ENCODE results near the gene PDE3A.

Gene PDE3A

GRCh38 chr12:20497707-20498106 lies 129.4 kb downstream of the PDE3A start:
- no peak for TF ChIP-seq CTCF (IDR thresholded peaks at IDR 0.05; ENCODE audit: extremely low read depth, missing control alignments)
- no peak for DNase-seq (ENCODE audit: low spot score)

DNA sequence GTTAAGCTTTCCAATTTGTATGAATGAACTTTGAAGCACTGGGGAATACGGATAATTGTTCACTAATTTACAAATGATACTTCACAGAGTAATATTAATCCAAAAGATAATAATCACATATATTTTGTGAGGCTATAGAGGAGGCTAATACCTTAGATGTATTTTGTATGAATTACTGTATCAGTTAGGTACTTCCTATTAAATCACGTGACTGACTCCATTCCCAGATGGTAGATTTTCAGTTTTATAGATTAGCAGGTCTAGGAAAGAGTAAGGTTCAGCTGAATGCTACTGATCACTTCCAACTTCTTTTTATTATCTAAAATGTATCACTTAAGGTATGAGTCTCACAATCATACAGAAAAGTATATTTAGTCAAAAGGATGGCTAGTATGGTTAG lies 133.6 kb downstream of the PDE3A start:
- no peak for DNase-seq (ENCODE audit: low spot score)
- no peak for TF ChIP-seq CTCF (IDR thresholded peaks at IDR 0.05; ENCODE audit: extremely low read depth, missing control alignments)

DNA sequence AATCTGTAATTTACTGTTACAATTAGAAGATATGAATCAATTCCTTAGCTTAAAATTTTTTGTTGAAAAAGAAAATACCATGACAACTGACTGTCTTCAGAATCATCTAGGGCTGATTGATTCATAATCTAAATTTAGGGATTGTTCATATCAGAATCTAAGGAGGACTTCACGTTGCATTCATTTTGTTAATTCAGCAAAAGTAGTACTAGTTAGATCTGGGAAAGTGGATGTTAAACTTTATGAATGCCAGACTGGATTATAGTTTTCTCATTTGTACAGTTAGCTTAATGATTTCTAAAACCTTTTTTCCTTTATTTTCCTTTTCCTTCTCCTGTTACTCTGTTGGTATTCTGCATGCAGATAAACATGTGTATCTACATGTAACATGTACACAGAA lies 135.5 kb downstream of the PDE3A start:
- DNase-seq (ENCODE audit: low spot score), result no peak
- no peak for TF ChIP-seq CTCF (IDR thresholded peaks at IDR 0.05; ENCODE audit: extremely low read depth, missing control alignments)

GRCh38 chr12:20505056-20505455 lies 136.7 kb downstream of the PDE3A start:
- no peak for TF ChIP-seq CTCF (IDR thresholded peaks at IDR 0.05; ENCODE audit: extremely low read depth, missing control alignments)
- DNase-seq (ENCODE audit: low spot score), result no peak

DNA sequence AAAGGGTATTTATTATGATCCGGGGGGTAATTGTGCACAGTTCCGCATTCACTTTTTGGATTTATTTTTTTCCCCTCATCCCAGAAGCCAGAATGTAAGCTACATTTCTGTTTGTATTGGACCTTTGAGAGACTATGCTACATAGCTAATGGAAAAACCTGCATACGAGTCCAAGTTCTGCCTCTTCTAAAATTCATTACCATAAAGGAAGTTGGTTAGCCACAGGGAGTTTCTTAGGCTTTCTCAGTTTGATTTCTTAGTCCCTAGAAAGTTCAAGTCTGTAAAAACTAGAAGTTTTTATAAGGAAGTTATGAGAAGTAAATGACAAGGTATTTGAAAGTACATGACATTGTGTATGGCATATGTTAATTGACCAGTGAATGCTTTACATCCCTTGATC lies 138.7 kb downstream of the PDE3A start:
- TF ChIP-seq CTCF (IDR thresholded peaks at IDR 0.05; ENCODE audit: extremely low read depth, missing control alignments), result no peak
- DNase-seq (ENCODE audit: low spot score), result no peak

GRCh38 chr12:20507711-20508110 lies 139.4 kb downstream of the PDE3A start:
- TF ChIP-seq CTCF (IDR thresholded peaks at IDR 0.05; ENCODE audit: extremely low read depth, missing control alignments), result no peak
- no peak for DNase-seq (ENCODE audit: low spot score)

GRCh38 chr12:20508359-20508758 lies 140.0 kb downstream of the PDE3A start:
- no peak for DNase-seq (ENCODE audit: low spot score)
- TF ChIP-seq CTCF (IDR thresholded peaks at IDR 0.05; ENCODE audit: extremely low read depth, missing control alignments), result no peak
